HEK293 (cell line): ENCODE results near the gene SLC16A13.
A peak's percentile ranks its signal among the peaks of the same experiment; 100 is the strongest.

Source experiments
- CTCF ChIA-PET: fragments of 350-600 bp; formaldehyde crosslinking; extraction: SDS; loops from one replicate; lab custom pipeline; 2021; ENCODE audit warnings: antibody characterized with exemption; lab: Yijun Ruan, JAX
- POLR2A ChIA-PET: fragments of 300-600 bp; formaldehyde crosslinking; extraction: SDS; loops from one replicate; lab custom pipeline; 2020; ENCODE audit warnings: antibody characterized with exemption, inconsistent platforms; lab: Yijun Ruan, JAX
- H3K27ac ChIP-seq: fragments of 200-500 bp; sonication (Bioruptor generic); 2 replicates; pipeline ENCODE4 v1.5.1; 2014; ENCODE audit warnings: low read depth, low read length, control low read depth, inconsistent platforms; ENCODE audit errors: extremely low read depth
- H3K36me3 ChIP-seq, 2 experiments: fragments of 200-500 bp in 1 of 2; sonication (Bioruptor generic) in 1 of 2; 1 replicate in 1 of 2; 2 replicates in 1 of 2; pipeline ENCODE4 v1.5.1; 2014 to 2017; ENCODE audit warnings: inconsistent platforms in 2 of 2, low read length in 2 of 2; ENCODE audit not compliant: control insufficient read depth in 2 of 2, insufficient read depth in 1 of 2
- H3K4me1 ChIP-seq: fragments of 200-500 bp; sonication (Bioruptor generic); 2 replicates; pipeline ENCODE4 v1.5.1; 2014; ENCODE audit warnings: mild to moderate bottlenecking, low read length, inconsistent platforms; ENCODE audit not compliant: control insufficient read depth, insufficient read depth
- H3K4me3 ChIP-seq: 2 replicates; pipeline ENCODE4 v1.5.1; 2011; ENCODE audit warnings: low read depth, mild to moderate bottlenecking, control low read depth, low read length, moderate library complexity
- H3K9me3 ChIP-seq: fragments of 200-500 bp; sonication (Bioruptor generic); 2 replicates; pipeline ENCODE4 v1.5.1; 2014; ENCODE audit warnings: low read depth, low read length, inconsistent platforms; ENCODE audit not compliant: control insufficient read depth, insufficient read depth
- EGR2 ChIP-seq: fragments of 450-650 bp; formaldehyde crosslinking; IDR thresholded peaks from 2 replicates; pipeline ENCODE4 v1.5.1; 2016; ENCODE audit warnings: low read depth, missing biosample characterization, missing genetic modification characterization
- FEZF1 ChIP-seq: fragments of 450-650 bp; formaldehyde crosslinking; IDR thresholded peaks from 2 replicates; pipeline ENCODE4 v1.5.1; 2016; ENCODE audit warnings: missing biosample characterization, missing genetic modification characterization
- HOXA7 ChIP-seq: sonication (generic); formaldehyde crosslinking; IDR thresholded peaks from 2 replicates; pipeline ENCODE4 v1.8.1; 2022; ENCODE audit warnings: missing genetic modification reagents, borderline replicate concordance
- OSR2 ChIP-seq: fragments of 450-650 bp; formaldehyde crosslinking; IDR thresholded peaks from 2 replicates; pipeline ENCODE4 v1.5.1; 2016; ENCODE audit warnings: missing biosample characterization, missing genetic modification characterization
- SP7 ChIP-seq: fragments of 450-650 bp; formaldehyde crosslinking; IDR thresholded peaks from 2 replicates; pipeline ENCODE4 v1.5.1; 2016; ENCODE audit warnings: missing biosample characterization, missing genetic modification characterization
- ZBTB17 ChIP-seq: fragments of 450-650 bp; formaldehyde crosslinking; IDR thresholded peaks from 2 replicates; pipeline ENCODE4 v1.5.1; 2016; ENCODE audit warnings: missing biosample characterization, missing genetic modification characterization
- ZBTB6 ChIP-seq: fragments of 450-650 bp; formaldehyde crosslinking; IDR thresholded peaks from 2 replicates; pipeline ENCODE4 v1.5.1; 2017; ENCODE audit warnings: missing biosample characterization, missing genetic modification characterization
- ZBTB8A ChIP-seq: fragments of 450-650 bp; formaldehyde crosslinking; IDR thresholded peaks from 2 replicates; pipeline ENCODE4 v1.5.1; 2016; ENCODE audit warnings: missing biosample characterization, missing genetic modification characterization
- ZFHX2 ChIP-seq: fragments of 450-650 bp; formaldehyde crosslinking; conservative IDR thresholded peaks from 2 replicates; pipeline ENCODE4 v1.5.1; 2016; ENCODE audit warnings: missing biosample characterization, missing genetic modification characterization
- ZNF174 ChIP-seq: fragments of 450-650 bp; formaldehyde crosslinking; IDR thresholded peaks from 2 replicates; pipeline ENCODE4 v1.5.0; 2017; ENCODE audit warnings: missing biosample characterization, mild to moderate bottlenecking, missing genetic modification characterization
- ZNF2 ChIP-seq: fragments of 450-650 bp; formaldehyde crosslinking; IDR thresholded peaks from 2 replicates; pipeline ENCODE4 v1.5.1; 2016; ENCODE audit warnings: missing biosample characterization, missing genetic modification characterization
- ZNF223 ChIP-seq: fragments of 450-650 bp; formaldehyde crosslinking; IDR thresholded peaks from 2 replicates; pipeline ENCODE4 v1.5.1; 2016; ENCODE audit warnings: missing biosample characterization, missing genetic modification characterization
- ZNF266 ChIP-seq: fragments of 450-650 bp; formaldehyde crosslinking; IDR thresholded peaks from 2 replicates; pipeline ENCODE4 v1.5.1; 2016; ENCODE audit warnings: missing biosample characterization, missing genetic modification characterization, low read depth
- ZNF394 ChIP-seq: fragments of 450-650 bp; formaldehyde crosslinking; IDR thresholded peaks from 2 replicates; pipeline ENCODE4 v1.5.1; 2016; ENCODE audit warnings: missing biosample characterization, missing genetic modification characterization, mild to moderate bottlenecking, moderate library complexity, borderline replicate concordance
- ZNF501 ChIP-seq: fragments of 450-650 bp; formaldehyde crosslinking; IDR thresholded peaks from 2 replicates; pipeline ENCODE4 v1.5.1; 2016; ENCODE audit warnings: missing biosample characterization, missing genetic modification characterization
- ZNF560 ChIP-seq: fragments of 450-650 bp; formaldehyde crosslinking; IDR thresholded peaks from 2 replicates; pipeline ENCODE4 v1.5.1; 2017; ENCODE audit warnings: missing biosample characterization, missing genetic modification characterization, borderline replicate concordance
- ZNF596 ChIP-seq: fragments of 450-650 bp; IDR thresholded peaks from 2 replicates; pipeline ENCODE4 v1.5.0; 2018; ENCODE audit warnings: missing biosample characterization, mild to moderate bottlenecking, missing genetic modification characterization, moderate library complexity
- ZNF600 ChIP-seq: fragments of 450-650 bp; formaldehyde crosslinking; IDR thresholded peaks from 2 replicates; pipeline ENCODE4 v1.5.1; 2016; ENCODE audit warnings: missing biosample characterization, missing genetic modification characterization
- ZNF654 ChIP-seq: fragments of 450-650 bp; formaldehyde crosslinking; IDR thresholded peaks from 2 replicates; pipeline ENCODE4 v1.5.1; 2016; ENCODE audit warnings: low read depth, missing biosample characterization, missing genetic modification characterization
- ZNF791 ChIP-seq: fragments of 450-650 bp; formaldehyde crosslinking; IDR thresholded peaks from 2 replicates; pipeline ENCODE4 v1.5.1; 2016; ENCODE audit warnings: missing biosample characterization, missing genetic modification characterization
- TF ChIP-seq, protein P1 (sequence below): fragments of 450-650 bp; IDR thresholded peaks from 2 replicates; pipeline ENCODE4 v1.5.1; 2018; ENCODE audit warnings: missing biosample characterization, mild to moderate bottlenecking, missing genetic modification characterization
- TF ChIP-seq, protein P2 (sequence below): fragments of 450-650 bp; formaldehyde crosslinking; IDR thresholded peaks from 2 replicates; pipeline ENCODE4 v1.5.1; 2016; ENCODE audit warnings: missing biosample characterization, missing genetic modification characterization
- TF ChIP-seq, protein P3 (sequence below): fragments of 450-650 bp; formaldehyde crosslinking; IDR thresholded peaks from 2 replicates; pipeline ENCODE4 v1.5.1; 2016; ENCODE audit warnings: missing biosample characterization, missing genetic modification characterization
- TF ChIP-seq, protein P4 (sequence below): fragments of 450-650 bp; formaldehyde crosslinking; IDR thresholded peaks from 2 replicates; pipeline ENCODE4 v1.5.1; 2016; ENCODE audit warnings: missing biosample characterization, missing genetic modification characterization

The SLC16A13 gene

DNA sequence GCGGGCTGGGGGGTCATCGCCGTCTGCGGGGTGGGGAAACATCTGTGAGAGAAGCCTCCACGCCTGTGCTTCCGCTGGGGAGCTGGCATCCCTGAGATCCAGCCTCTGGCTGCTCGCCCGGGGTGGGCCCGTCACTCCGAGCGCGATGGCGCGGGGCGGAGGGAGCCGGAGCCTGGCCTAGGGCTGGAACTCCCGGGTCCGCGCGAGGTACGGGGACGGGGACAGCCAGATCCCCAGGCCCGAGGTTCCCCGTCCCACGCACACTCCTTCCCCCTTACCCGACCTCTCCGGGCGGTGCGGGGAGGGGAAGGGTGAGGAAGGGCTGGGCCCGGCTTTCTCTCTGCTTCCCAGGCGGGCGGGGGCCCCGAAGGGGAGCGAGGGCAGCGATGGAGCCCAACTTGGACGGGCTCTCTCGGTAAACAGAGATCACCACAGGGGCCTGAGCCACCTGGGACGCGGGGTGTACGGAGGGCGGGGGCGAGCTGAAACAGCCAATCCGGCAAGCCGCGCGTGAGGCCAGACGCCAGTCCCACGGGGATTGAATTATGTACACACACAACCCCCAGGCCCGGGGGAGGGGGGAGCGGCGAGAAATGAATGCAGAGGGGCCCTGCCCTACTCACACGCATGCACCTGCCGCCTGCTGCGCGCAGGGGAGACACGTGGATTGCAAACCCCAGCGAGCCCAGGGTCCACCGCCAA, 7.8 kb downstream of the SLC16A13 start, which contains the start of gene SLC16A11 (continued):
- TF ChIP-seq, protein P1, sequence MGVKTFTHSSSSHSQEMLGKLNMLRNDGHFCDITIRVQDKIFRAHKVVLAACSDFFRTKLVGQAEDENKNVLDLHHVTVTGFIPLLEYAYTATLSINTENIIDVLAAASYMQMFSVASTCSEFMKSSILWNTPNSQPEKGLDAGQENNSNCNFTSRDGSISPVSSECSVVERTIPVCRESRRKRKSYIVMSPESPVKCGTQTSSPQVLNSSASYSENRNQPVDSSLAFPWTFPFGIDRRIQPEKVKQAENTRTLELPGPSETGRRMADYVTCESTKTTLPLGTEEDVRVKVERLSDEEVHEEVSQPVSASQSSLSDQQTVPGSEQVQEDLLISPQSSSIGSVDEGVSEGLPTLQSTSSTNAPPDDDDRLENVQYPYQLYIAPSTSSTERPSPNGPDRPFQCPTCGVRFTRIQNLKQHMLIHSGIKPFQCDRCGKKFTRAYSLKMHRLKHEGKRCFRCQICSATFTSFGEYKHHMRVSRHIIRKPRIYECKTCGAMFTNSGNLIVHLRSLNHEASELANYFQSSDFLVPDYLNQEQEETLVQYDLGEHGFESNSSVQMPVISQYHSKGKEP (tag by site-specific recombination) = peak; percentile 53; the same call in 1 of the 2 replicates
- TF ChIP-seq ZNF501 (tag by site-specific recombination) (peak; percentile 61; the same call in 1 of the 2 replicates), ZNF266 (tag by site-specific recombination) (no peak), EGR2 (tag by site-specific recombination) (peak; percentile 89), ZNF560 (tag by site-specific recombination) (no peak), ZNF2 (tag by site-specific recombination) (no peak), SP7 (tag by site-specific recombination) (0 out of 2 replicates have a peak, but pooled peaks have one; percentile 20), ZNF174 (tag by site-specific recombination) (no peak), ZNF596 (tag by site-specific recombination) (peak; percentile 72), ZBTB17 (tag by site-specific recombination) (peak; percentile 86), HOXA7 (no peak), ZFHX2 (tag by site-specific recombination) (peak; percentile 91)
- TF ChIP-seq, protein P2, sequence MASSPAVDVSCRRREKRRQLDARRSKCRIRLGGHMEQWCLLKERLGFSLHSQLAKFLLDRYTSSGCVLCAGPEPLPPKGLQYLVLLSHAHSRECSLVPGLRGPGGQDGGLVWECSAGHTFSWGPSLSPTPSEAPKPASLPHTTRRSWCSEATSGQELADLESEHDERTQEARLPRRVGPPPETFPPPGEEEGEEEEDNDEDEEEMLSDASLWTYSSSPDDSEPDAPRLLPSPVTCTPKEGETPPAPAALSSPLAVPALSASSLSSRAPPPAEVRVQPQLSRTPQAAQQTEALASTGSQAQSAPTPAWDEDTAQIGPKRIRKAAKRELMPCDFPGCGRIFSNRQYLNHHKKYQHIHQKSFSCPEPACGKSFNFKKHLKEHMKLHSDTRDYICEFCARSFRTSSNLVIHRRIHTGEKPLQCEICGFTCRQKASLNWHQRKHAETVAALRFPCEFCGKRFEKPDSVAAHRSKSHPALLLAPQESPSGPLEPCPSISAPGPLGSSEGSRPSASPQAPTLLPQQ (tag by site-specific recombination) = peak; percentile 97
- TF ChIP-seq, protein P3, sequence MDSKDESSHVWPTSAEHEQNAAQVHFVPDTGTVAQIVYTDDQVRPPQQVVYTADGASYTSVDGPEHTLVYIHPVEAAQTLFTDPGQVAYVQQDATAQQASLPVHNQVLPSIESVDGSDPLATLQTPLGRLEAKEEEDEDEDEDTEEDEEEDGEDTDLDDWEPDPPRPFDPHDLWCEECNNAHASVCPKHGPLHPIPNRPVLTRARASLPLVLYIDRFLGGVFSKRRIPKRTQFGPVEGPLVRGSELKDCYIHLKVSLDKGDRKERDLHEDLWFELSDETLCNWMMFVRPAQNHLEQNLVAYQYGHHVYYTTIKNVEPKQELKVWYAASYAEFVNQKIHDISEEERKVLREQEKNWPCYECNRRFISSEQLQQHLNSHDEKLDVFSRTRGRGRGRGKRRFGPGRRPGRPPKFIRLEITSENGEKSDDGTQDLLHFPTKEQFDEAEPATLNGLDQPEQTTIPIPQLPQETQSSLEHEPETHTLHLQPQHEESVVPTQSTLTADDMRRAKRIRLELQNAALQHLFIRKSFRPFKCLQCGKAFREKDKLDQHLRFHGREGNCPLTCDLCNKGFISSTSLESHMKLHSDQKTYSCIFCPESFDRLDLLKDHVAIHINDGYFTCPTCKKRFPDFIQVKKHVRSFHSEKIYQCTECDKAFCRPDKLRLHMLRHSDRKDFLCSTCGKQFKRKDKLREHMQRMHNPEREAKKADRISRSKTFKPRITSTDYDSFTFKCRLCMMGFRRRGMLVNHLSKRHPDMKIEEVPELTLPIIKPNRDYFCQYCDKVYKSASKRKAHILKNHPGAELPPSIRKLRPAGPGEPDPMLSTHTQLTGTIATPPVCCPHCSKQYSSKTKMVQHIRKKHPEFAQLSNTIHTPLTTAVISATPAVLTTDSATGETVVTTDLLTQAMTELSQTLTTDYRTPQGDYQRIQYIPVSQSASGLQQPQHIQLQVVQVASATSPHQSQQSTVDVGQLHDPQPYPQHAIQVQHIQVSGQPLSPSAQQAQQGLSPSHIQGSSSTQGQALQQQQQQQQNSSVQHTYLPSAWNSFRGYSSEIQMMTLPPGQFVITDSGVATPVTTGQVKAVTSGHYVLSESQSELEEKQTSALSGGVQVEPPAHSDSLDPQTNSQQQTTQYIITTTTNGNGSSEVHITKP (tag by site-specific recombination) = peak; percentile 47
- TF ChIP-seq, all 188 proteins: peak for 35

DNA sequence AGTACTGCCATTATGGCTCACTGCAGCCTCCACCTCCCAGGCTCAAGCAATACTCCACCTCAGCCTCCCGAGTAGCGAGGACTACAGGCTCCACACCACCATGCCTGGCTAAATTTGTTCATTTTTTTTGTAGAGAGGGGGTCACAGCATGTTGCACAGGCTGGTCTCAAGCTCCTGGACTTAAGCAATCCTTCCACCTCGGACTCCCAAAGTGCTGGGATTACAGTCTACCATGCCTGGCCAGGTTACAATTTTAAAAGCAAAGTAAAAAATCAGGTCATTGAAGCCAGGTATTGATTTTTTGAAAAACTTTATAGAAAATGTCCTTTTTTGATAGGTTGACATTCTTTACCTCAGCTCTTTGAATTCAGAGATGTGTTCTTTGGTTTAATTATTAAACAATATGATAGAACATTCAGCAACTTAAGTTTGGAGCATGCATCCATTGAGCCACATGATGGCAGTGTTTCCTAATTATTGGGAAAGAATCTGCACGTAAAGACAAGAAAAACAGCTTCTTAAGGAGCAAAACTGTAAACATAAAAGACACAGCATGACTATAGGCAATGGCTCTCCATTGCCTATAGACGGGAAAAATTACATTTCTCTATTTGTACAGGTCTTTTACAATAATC, 9.8 kb downstream of the SLC16A13 start:
- CTCF ChIA-PET = interaction anchor here (0.6 to 12.8 kb wide), 79 partner anchors 9 to 1015 kb away, joined by 3 to 388 read pairs (median 5); partner anchors contain the start of genes ACADVL, ACAP1, ASGR1 and BCL6B
- no peaks in the 10 kb centered on the region for H3K36me3 ChIP-seq
- H3K27ac ChIP-seq = no peak overlapping the region
- TF ChIP-seq ZNF394 (tag by site-specific recombination) = no peak
- no peak for TF ChIP-seq ZNF600
- TF ChIP-seq, protein P4, sequence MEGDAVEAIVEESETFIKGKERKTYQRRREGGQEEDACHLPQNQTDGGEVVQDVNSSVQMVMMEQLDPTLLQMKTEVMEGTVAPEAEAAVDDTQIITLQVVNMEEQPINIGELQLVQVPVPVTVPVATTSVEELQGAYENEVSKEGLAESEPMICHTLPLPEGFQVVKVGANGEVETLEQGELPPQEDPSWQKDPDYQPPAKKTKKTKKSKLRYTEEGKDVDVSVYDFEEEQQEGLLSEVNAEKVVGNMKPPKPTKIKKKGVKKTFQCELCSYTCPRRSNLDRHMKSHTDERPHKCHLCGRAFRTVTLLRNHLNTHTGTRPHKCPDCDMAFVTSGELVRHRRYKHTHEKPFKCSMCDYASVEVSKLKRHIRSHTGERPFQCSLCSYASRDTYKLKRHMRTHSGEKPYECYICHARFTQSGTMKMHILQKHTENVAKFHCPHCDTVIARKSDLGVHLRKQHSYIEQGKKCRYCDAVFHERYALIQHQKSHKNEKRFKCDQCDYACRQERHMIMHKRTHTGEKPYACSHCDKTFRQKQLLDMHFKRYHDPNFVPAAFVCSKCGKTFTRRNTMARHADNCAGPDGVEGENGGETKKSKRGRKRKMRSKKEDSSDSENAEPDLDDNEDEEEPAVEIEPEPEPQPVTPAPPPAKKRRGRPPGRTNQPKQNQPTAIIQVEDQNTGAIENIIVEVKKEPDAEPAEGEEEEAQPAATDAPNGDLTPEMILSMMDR (tag by site-specific recombination) = peak; percentile 76
- TF ChIP-seq ZBTB6 (tag by site-specific recombination) = no peak
- 0 out of 2 replicates have a peak, but pooled peaks have one; percentile 21 for TF ChIP-seq ZBTB8A (tag by site-specific recombination)
- no peak for TF ChIP-seq ZNF791 (tag by site-specific recombination)
- TF ChIP-seq FEZF1 = no peak
- TF ChIP-seq ZNF223 (tag by site-specific recombination) = no peak
- peak; percentile 99 for TF ChIP-seq ZNF654 (tag by site-specific recombination)
- TF ChIP-seq OSR2 (tag by site-specific recombination) = peak; percentile 81
- H3K4me1 ChIP-seq = peaks cover 6% of the 10 kb centered on the region; the same call in 1 of the 2 replicates
- no peak overlapping the region; the same call in 1 of the 2 replicates for H3K4me3 ChIP-seq
- POLR2A ChIA-PET = interaction anchor here (1.0 to 1.9 kb wide), 9 partner anchors 10 to 642 kb away, joined by 3 to 21 read pairs (median 9); partner anchors contain the start of genes ACADVL, DLG4, DVL2 and NEURL4
- H3K9me3 ChIP-seq = no peaks in the 10 kb centered on the region
